Measurements from ENCODE around the gene BEND4. TPM values are rescaled to one million over a fixed set of nuclear protein-coding genes. Genes with fewer than 3 reads are reported as not detected.
A peak's percentile ranks its signal among the peaks of the same experiment; 100 is the strongest.
"Not testable (repeated sequence)": the region's sequence is repeated elsewhere in the genome, so short reads cannot be mapped to it uniquely, and the experiment has no call there.

BEND4 gene
- total RNA-seq, 1 donor from 2014 or later = 16.3 TPM

- H3K9me3 Mint-ChIP-seq (ENCODE audit: unreplicated experiment) = no peaks in the 10 kb centered on the region
- H3K36me3 Mint-ChIP-seq (ENCODE audit: low read depth, unreplicated experiment) = no peaks in the 10 kb centered on the region
- TF ChIP-seq CTCF (IDR thresholded peaks at IDR 0.05; ENCODE audit: unreplicated experiment) = no peak
- no peak overlapping the region for H3K4me3 Mint-ChIP-seq (ENCODE audit: unreplicated experiment)
- H3K27me3 Mint-ChIP-seq (ENCODE audit: unreplicated experiment) = no peaks in the 10 kb centered on the region
- H3K27ac Mint-ChIP-seq (ENCODE audit: unreplicated experiment) = no peak overlapping the region
- DNase-seq (ENCODE audit: low spot score) = no peak
- no peaks in the 10 kb centered on the region for H3K4me1 Mint-ChIP-seq (ENCODE audit: unreplicated experiment)
These were observed 15.3 kb upstream of the BEND4 start for GRCh38 chr4:42167709-42168108.

DNA sequence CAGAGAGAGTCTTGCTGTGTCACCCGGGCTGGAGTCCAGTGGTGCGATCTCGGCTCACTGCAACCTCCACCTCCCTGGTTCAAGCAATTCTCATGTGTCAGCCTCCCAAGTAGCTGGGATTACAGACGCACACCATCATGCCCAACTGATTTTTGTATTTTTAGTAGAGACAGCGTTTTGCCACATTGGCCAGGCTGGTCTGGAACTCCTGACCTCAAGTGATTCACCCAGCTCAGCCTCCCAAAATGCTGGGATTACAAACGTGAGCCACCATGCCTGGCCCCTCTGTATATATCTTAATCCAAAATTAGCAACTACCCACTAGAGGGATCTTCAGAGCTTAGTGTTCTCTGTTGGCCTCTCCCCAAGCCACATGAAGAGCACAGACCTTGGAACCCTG lies 13.7 kb upstream of the BEND4 start:
- H3K27me3 Mint-ChIP-seq (ENCODE audit: unreplicated experiment); H3K9me3 Mint-ChIP-seq (ENCODE audit: unreplicated experiment); H3K36me3 Mint-ChIP-seq (ENCODE audit: low read depth, unreplicated experiment); DNase-seq (ENCODE audit: low spot score); H3K4me3 Mint-ChIP-seq (ENCODE audit: unreplicated experiment); H3K27ac Mint-ChIP-seq (ENCODE audit: unreplicated experiment); H3K4me1 Mint-ChIP-seq (ENCODE audit: unreplicated experiment): not testable (repeated sequence)

DNA sequence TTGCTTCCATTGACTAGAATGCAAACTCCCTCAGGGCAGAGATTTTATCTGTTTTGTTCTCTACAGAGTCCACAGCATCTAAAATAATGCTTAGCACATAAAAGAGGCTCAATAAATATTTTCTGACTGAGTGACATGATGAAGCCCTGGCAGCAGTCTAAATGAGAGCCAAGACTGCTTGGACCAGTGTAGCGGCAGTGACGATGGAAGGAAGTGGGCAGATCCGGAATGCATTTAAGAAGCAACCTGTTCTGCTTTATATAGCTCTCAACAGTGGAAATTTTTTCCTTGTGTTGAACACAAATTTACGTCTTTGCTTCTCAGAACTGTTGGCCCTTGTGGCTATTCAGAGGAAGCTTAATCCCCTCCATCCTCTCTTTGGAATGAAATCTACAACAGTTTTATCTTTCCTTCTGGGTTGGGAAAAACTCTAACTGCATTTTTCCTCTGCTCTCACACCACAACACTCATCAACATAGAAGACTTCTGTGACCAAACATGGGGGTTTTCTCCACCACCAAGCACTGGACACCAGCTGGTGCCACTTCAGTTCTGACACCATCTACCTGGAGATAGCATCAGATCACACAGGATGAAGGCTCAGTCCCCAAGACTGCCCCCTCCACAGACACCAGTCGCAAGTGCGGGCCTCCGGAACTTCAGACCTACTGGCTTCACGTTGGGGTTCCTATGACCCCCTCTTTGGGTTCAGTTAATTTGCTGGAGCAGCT lies 7.0 kb upstream of the BEND4 start:
- H3K4me3 Mint-ChIP-seq (ENCODE audit: unreplicated experiment) = no peak overlapping the region
- no peak for TF ChIP-seq CTCF (IDR thresholded peaks at IDR 0.05; ENCODE audit: unreplicated experiment)
- no peak overlapping the region for H3K27ac Mint-ChIP-seq (ENCODE audit: unreplicated experiment)
- no peaks in the 10 kb centered on the region for H3K4me1 Mint-ChIP-seq (ENCODE audit: unreplicated experiment)
- H3K36me3 Mint-ChIP-seq (ENCODE audit: low read depth, unreplicated experiment) = no peaks in the 10 kb centered on the region
- H3K9me3 Mint-ChIP-seq (ENCODE audit: unreplicated experiment) = no peaks in the 10 kb centered on the region
- H3K27me3 Mint-ChIP-seq (ENCODE audit: unreplicated experiment) = no peaks in the 10 kb centered on the region
- DNase-seq (ENCODE audit: low spot score) = no peak

- Mint-ChIP-seq H3K4me1 (ENCODE audit: unreplicated experiment) (peaks cover 25% of the 10 kb centered on the region), H3K27ac (ENCODE audit: unreplicated experiment) (no peak overlapping the region), H3K36me3 (ENCODE audit: low read depth, unreplicated experiment) (peaks cover 16% of the 10 kb centered on the region), H3K9me3 (ENCODE audit: unreplicated experiment) (peaks cover 4% of the 10 kb centered on the region), H3K27me3 (ENCODE audit: unreplicated experiment) (peaks cover 25% of the 10 kb centered on the region), H3K4me3 (ENCODE audit: unreplicated experiment) (peak overlapping the region; percentile 97)
- DNase-seq (ENCODE audit: low spot score) = peak; percentile 68
- TF ChIP-seq CTCF (IDR thresholded peaks at IDR 0.05; ENCODE audit: unreplicated experiment) = no peak
These were observed 618 bp downstream of the BEND4 start for GRCh38 chr4:42151568-42152506.

GRCh38 chr4:42150653-42151567 lies 1.5 kb downstream of the BEND4 start:
- no peak for TF ChIP-seq CTCF (IDR thresholded peaks at IDR 0.05; ENCODE audit: unreplicated experiment)
- Mint-ChIP-seq H3K4me1 (ENCODE audit: unreplicated experiment) (peaks cover 25% of the 10 kb centered on the region), H3K27ac (ENCODE audit: unreplicated experiment) (peak overlapping the region; percentile 45), H3K27me3 (ENCODE audit: unreplicated experiment) (peaks cover 25% of the 10 kb centered on the region), H3K4me3 (ENCODE audit: unreplicated experiment) (peak overlapping the region; percentile 97), H3K36me3 (ENCODE audit: low read depth, unreplicated experiment) (peaks cover 16% of the 10 kb centered on the region), H3K9me3 (ENCODE audit: unreplicated experiment) (peaks cover 4% of the 10 kb centered on the region)
- peak; percentile 12 for DNase-seq (ENCODE audit: low spot score)
